Endothelial cell of umbilical vein (primary cell): ENCODE measurements around the gene C11orf87. TPM values are rescaled to one million over a fixed set of nuclear protein-coding genes. Genes with fewer than 3 reads are reported as not detected.

Experiments used
- BruUV-seq: library from RNA; stranded (reverse); fragments of 400-500 nt; replicated peaks from 2 replicates; lab custom pipeline; 2021; lab: Mats Ljungman, UMichigan
- CTCF ChIA-PET: fragments of 300-600, 350-600 bp; sonication (Branson Sonifier 250); formaldehyde crosslinking; loops from one replicate; lab custom pipeline; 2021; ENCODE audit warnings: antibody characterized with exemption, inconsistent platforms; lab: Charles Lee
- POLR2A ChIA-PET: fragments of 300-600, 350-600 bp; sonication (Branson Sonifier 250); formaldehyde crosslinking; loops from one replicate; lab custom pipeline; 2021; ENCODE audit warnings: antibody characterized with exemption, inconsistent platforms; lab: Charles Lee
- DNase-seq: peaks from one replicate; pipeline ENCODE4 v3.0.0-alpha.2; 2011; ENCODE audit warnings: low read depth, low spot score
- FAIRE-seq: peaks from 2 replicates; lab custom pipeline; 2011; peaks lifted over from hg19 to GRCh38; lab: Jason Lieb, UNC
- H2AFZ ChIP-seq: 2 replicates; pipeline ENCODE4 v1.6.0; 2012; ENCODE audit warnings: low read depth, low read length, control low read depth, inconsistent platforms
- H3K27ac ChIP-seq: 2 replicates; pipeline ENCODE4 v1.5.1; 2011; ENCODE audit warnings: low read depth, mild to moderate bottlenecking, control low read depth, low read length, moderate library complexity; ENCODE audit not compliant: insufficient read depth
- H3K27me3 ChIP-seq, 2 experiments: 2 replicates each; pipeline versions ENCODE4 v1.6.0 to v1.6.1; 2011; ENCODE audit warnings: low read length in 2 of 2, mixed read lengths in 1 of 2; ENCODE audit not compliant: control insufficient read depth in 2 of 2, insufficient read depth in 2 of 2
- H3K36me3 ChIP-seq, 2 experiments: 2 replicates in 1 of 2; 3 replicates in 1 of 2; pipeline ENCODE4 v1.5.1; 2011; ENCODE audit warnings: low read length in 2 of 2, mild to moderate bottlenecking in 1 of 2, moderate library complexity in 1 of 2; ENCODE audit not compliant: control insufficient read depth in 2 of 2, insufficient read depth in 2 of 2; ENCODE audit errors: extremely low read depth in 1 of 2
- H3K4me1 ChIP-seq: 3 replicates; pipeline ENCODE4 v1.5.1; 2011; ENCODE audit warnings: mild to moderate bottlenecking, low read length; ENCODE audit not compliant: control insufficient read depth, insufficient read depth; ENCODE audit errors: extremely low read depth
- H3K4me2 ChIP-seq: 2 replicates; pipeline ENCODE4 v1.6.1; 2011; ENCODE audit warnings: low read length, control low read depth, mixed read lengths; ENCODE audit not compliant: insufficient read depth
- H3K4me3 ChIP-seq, 3 experiments: fragments of 200-600 bp in 1 of 3; sonication (generic), shearing (Covaris generic) in 1 of 3; replicated peaks in 1 of 3; 2 replicates each; pipeline ENCODE4 v1.5.1; 2011 to 2016; ENCODE audit warnings: control low read depth in 3 of 3, low read length in 3 of 3, mild to moderate bottlenecking in 2 of 3, inconsistent platforms in 1 of 3, low read depth in 1 of 3, moderate library complexity in 1 of 3; ENCODE audit not compliant: insufficient read depth in 1 of 3
- H3K79me2 ChIP-seq: 2 replicates; pipeline ENCODE4 v1.6.0; 2012; ENCODE audit warnings: low read length, inconsistent platforms; ENCODE audit not compliant: control insufficient read depth, insufficient read depth
- H3K9ac ChIP-seq: replicated peaks from 2 replicates; pipeline ENCODE3; 2011; ENCODE audit warnings: low read length, control low read depth; ENCODE audit not compliant: insufficient read depth; ENCODE audit errors: extremely low read depth
- H3K9me1 ChIP-seq: replicated peaks from 3 replicates; pipeline ENCODE4 v1.6.0; 2011; ENCODE audit warnings: mild to moderate bottlenecking, low read length; ENCODE audit not compliant: control insufficient read depth, insufficient read depth; ENCODE audit errors: extremely low read depth
- H3K9me3 ChIP-seq: replicated peaks from 2 replicates; pipeline ENCODE4 v1.5.1; 2012; ENCODE audit warnings: low read length, inconsistent platforms; ENCODE audit not compliant: control insufficient read depth, insufficient read depth
- H4K20me1 ChIP-seq: replicated peaks from 2 replicates; pipeline ENCODE3; 2011; ENCODE audit warnings: mild to moderate bottlenecking, low read length; ENCODE audit not compliant: control insufficient read depth, insufficient read depth; ENCODE audit errors: extremely low read depth
- CTCF ChIP-seq, 2 donors: IDR thresholded peaks; 1 replicate in 1 of 2; 2 replicates in 1 of 2; pipeline ENCODE4 v1.5.1; 2011; ENCODE audit warnings: low read length in 2 of 2, mild to moderate bottlenecking in 2 of 2, moderate library complexity in 2 of 2, control low read depth in 1 of 2, inconsistent platforms in 1 of 2, low read depth in 1 of 2; ENCODE audit not compliant: insufficient read depth in 1 of 2; ENCODE audit errors: extremely low read depth in 1 of 2
- EZH2 ChIP-seq: IDR thresholded peaks from 2 replicates; pipeline ENCODE4 v1.6.1; 2012; ENCODE audit warnings: borderline replicate concordance, low read depth, mild to moderate bottlenecking, moderate library complexity, low read length, inconsistent platforms; ENCODE audit not compliant: severe bottlenecking
- FOS ChIP-seq: IDR thresholded peaks from 2 replicates; pipeline ENCODE4 v1.6.1; 2011; ENCODE audit warnings: mild to moderate bottlenecking, low read length, moderate library complexity, borderline replicate concordance; ENCODE audit not compliant: insufficient read depth
- GATA2 ChIP-seq: IDR thresholded peaks from 2 replicates; pipeline ENCODE4 v1.7.0; 2011; ENCODE audit warnings: low read depth, mild to moderate bottlenecking, moderate library complexity, mixed read lengths, low read length; ENCODE audit not compliant: insufficient read length, insufficient read depth
- JUN ChIP-seq: IDR thresholded peaks from 2 replicates; pipeline ENCODE4 v1.6.1; 2011; ENCODE audit warnings: borderline replicate concordance, low read depth; ENCODE audit not compliant: insufficient read length, insufficient read depth
- MAX ChIP-seq: IDR thresholded peaks from 2 replicates; pipeline ENCODE4 v1.6.1; 2011; ENCODE audit not compliant: insufficient read depth, insufficient read length
- MYC ChIP-seq: IDR thresholded peaks from one replicate; pipeline ENCODE4 v1.6.1; 2011; ENCODE audit warnings: mild to moderate bottlenecking, low read depth, low read length
- POLR2A ChIP-seq: IDR thresholded peaks from 2 replicates; pipeline ENCODE4 v1.6.1; 2012; ENCODE audit warnings: low read depth, mild to moderate bottlenecking, control low read depth, low read length
- POLR2AphosphoS5 ChIP-seq: IDR thresholded peaks from 2 replicates; pipeline ENCODE4 v1.6.1; 2012; ENCODE audit warnings: low read depth, mild to moderate bottlenecking, control low read depth, low read length, moderate library complexity; ENCODE audit not compliant: insufficient read depth
- dilution Hi-C: fragments of 300-500 bp; cut with MboI; formaldehyde crosslinking; loops from one replicate; pipeline ENCODE4 v1.15.0; 2019; ENCODE audit warnings: low sequenced_read_pairs; ENCODE audit not compliant: extremely low pct_ligation_motif_present
- intact Hi-C: fragments of 100-400 bp; cut with micrococcal nuclease; formaldehyde crosslinking; loops from one replicate; pipeline ENCODE4 v1.10.0; 2022
- polyA plus RNA-seq, 4 experiments: library from polyadenylated mRNA; depleted of rRNA in 3 of 4; stranded (reverse) in 3 of 4; unstranded in 1 of 4; fragments of >200 nt; gene quantifications; 2 replicates each; pipeline versions ENCODE4 v1.2.1 to v1.2.3, GENCODE V29; 2011 to 2012; ENCODE audit warnings: missing spikeins in 1 of 4
- total RNA-seq: library from RNA; stranded (reverse); gene quantifications from 2 replicates; pipeline ENCODE4 v1.2.3, GENCODE V29; 2021

C11orf87 gene
- total and polyA plus RNA-seq, 2 donors (not counting 3 experiments of a cell fraction or from before 2014, with no cell fraction given): not detected

GRCh38 chr11:109443052-109443451 lies 21.1 kb downstream of the C11orf87 start:
- no peaks in the 10 kb centered on the region for H3K9me1 ChIP-seq
- H3K4me3 ChIP-seq: no peak overlapping the region
- POLR2A ChIA-PET: no interaction called here
- FAIRE-seq (no peak), DNase-seq (no peak)
- intact Hi-C loops (no loop called here), dilution Hi-C loops (no loop called here)
- H2AFZ ChIP-seq: no peak overlapping the region
- TF ChIP-seq POLR2AphosphoS5: no peak
- no peak for TF ChIP-seq CTCF (IDR thresholded peaks at IDR 0.05; ENCODE audit: extremely low read depth in 1 of 2, insufficient read depth in 1 of 2, low read depth in 1 of 2, low read length in 2 of 2)
- no peak for TF ChIP-seq FOS
- TF ChIP-seq GATA2: no peak
- TF ChIP-seq MYC: no peak
- no peaks in the 10 kb centered on the region for H3K27me3 ChIP-seq
- CTCF ChIA-PET: no interaction called here
- H3K79me2 ChIP-seq: no peaks in the 10 kb centered on the region
- no peak overlapping the region for H3K27ac ChIP-seq
- no peak overlapping the region for H3K4me2 ChIP-seq
- H3K4me1 ChIP-seq: no peaks in the 10 kb centered on the region
- no peak overlapping the region for H3K9ac ChIP-seq
- H4K20me1 ChIP-seq: no peaks in the 10 kb centered on the region
- no peaks in the 10 kb centered on the region for H3K9me3 ChIP-seq
- BruUV-seq: no TSS peak
- H3K36me3 ChIP-seq: no peaks in the 10 kb centered on the region

- FAIRE-seq: no peak
- no peak overlapping the region for H3K27ac ChIP-seq
- POLR2A ChIA-PET: no interaction called here
- no peaks in the 10 kb centered on the region for H3K4me1 ChIP-seq
- dilution Hi-C loops (no loop called here), intact Hi-C loops (no loop called here)
- no peak overlapping the region for H3K4me3 ChIP-seq
- CTCF ChIA-PET: no interaction called here
- H3K79me2 ChIP-seq: no peaks in the 10 kb centered on the region
- no peaks in the 10 kb centered on the region for H3K9me3 ChIP-seq
- BruUV-seq: no TSS peak
- no peaks in the 10 kb centered on the region for H3K36me3 ChIP-seq
- H3K9ac ChIP-seq: no peak overlapping the region
- DNase-seq: no peak
- H3K9me1 ChIP-seq: no peaks in the 10 kb centered on the region
- TF ChIP-seq CTCF (IDR thresholded peaks at IDR 0.05; ENCODE audit: extremely low read depth in 1 of 2, insufficient read depth in 1 of 2, low read depth in 1 of 2, low read length in 2 of 2) (no peak), FOS (no peak), MAX (no peak), POLR2AphosphoS5 (no peak), GATA2 (no peak), POLR2A (no peak), MYC (no peak), JUN (no peak), EZH2 (no peak)
- no peaks in the 10 kb centered on the region for H4K20me1 ChIP-seq
- H2AFZ ChIP-seq: no peak overlapping the region
- H3K4me2 ChIP-seq: no peak overlapping the region
- no peaks in the 10 kb centered on the region for H3K27me3 ChIP-seq
Observed at GRCh38 chr11:109454857-109455256, 32.9 kb downstream of the C11orf87 start.
